ENCODE measurements around the gene EXOC2.

EXOC2 gene

DNA sequence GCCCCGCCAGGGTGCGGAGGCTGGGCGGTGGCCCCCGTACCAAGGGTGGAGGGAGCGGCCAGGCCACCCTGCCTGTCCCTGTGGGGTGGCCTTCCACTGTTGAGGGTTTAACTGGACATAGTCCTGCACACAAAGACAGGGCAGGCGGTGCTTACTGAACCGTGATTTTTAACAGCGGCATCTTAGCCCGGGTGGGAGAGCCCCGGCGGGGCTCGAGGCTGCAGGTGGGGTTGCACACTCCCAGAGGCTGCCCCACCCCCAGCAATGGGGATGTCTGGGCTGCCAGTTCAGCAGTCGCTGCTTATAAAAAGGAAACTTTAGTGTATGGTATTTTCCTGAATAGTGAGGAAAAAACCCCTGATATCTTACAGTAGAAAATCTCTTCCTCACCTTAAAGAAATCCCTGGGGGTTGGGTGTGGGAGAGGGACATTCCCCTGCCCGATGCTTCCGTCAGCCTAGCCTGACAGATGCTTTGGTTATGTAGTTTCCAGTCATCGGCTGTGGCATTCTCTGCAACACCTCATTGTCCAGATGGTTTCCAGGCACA, 222.0 kb downstream of the EXOC2 start:
- H2BK5ac ChIP-seq (ENCODE audit: low read length): no peak overlapping the region
- peak overlapping the region; percentile 84 for H3K18ac ChIP-seq (ENCODE audit: low read length)
- H4K8ac ChIP-seq (ENCODE audit: low read depth, low read length): no peak overlapping the region
- no peak overlapping the region for H2BK12ac ChIP-seq (ENCODE audit: low read length)
- peak overlapping the region; percentile 15 for H2BK15ac ChIP-seq (ENCODE audit: low read length)
- H3K4me2 ChIP-seq (ENCODE audit: insufficient read depth, low read length, poor library complexity, severe bottlenecking): no peak overlapping the region
- no CpG with 5 or more reads among the region's 16 CpGs for WGBS, 2 donors (ENCODE audit: extremely low coverage in 2 of 2, insufficient read length in 2 of 2, insufficient replicate concordance in 1 of 2)
- H3K9me3 ChIP-seq (replicated peaks in 1 of 2; ENCODE audit: control insufficient read depth in 2 of 2, insufficient read depth in 1 of 2, low read depth in 1 of 2, low read length in 2 of 2): no peaks in the 10 kb centered on the region
- no peaks in the 10 kb centered on the region for H3K36me3 ChIP-seq (replicated peaks in 1 of 2; ENCODE audit: control insufficient read depth in 2 of 2, insufficient read depth in 2 of 2, low read length in 2 of 2)
- H3K4ac ChIP-seq (ENCODE audit: low read length): no peak overlapping the region
- no peak overlapping the region for H3K14ac ChIP-seq (ENCODE audit: low read length)
- H3K4me1 ChIP-seq (ENCODE audit: control insufficient read depth in 2 of 2, insufficient read depth in 1 of 2, low read depth in 1 of 2, low read length in 2 of 2): peaks cover 8 to 13% of the 10 kb centered on the region in 2 donors
- H4K91ac ChIP-seq (ENCODE audit: low read depth, low read length, poor library complexity): no peak overlapping the region
- H3K27ac ChIP-seq (replicated peaks; ENCODE audit: low read length): no peak overlapping the region
- peak overlapping the region; percentile 21 for H2BK120ac ChIP-seq (ENCODE audit: low read depth, low read length)
- no peak overlapping the region for H3K4me3 ChIP-seq (ENCODE audit: low read length in 2 of 2)
- H2AK5ac ChIP-seq (ENCODE audit: low read depth, low read length): peak overlapping the region; percentile 79
- H3K79me1 ChIP-seq (ENCODE audit: low read depth, low read length): no peaks in the 10 kb centered on the region
- H3K27me3 ChIP-seq (ENCODE audit: control insufficient read depth in 3 of 3, insufficient read depth in 3 of 3, low read depth in 1 of 3, low read length in 3 of 3): no peaks in the 10 kb centered on the region
- no peak overlapping the region for H3K9ac ChIP-seq (ENCODE audit: low read depth, low read length, poor library complexity)
- H3K23ac ChIP-seq (ENCODE audit: low read depth, low read length, poor library complexity): peak overlapping the region; percentile 82
- no peak overlapping the region for H2AFZ ChIP-seq (ENCODE audit: low read length)
- DNase-seq (ENCODE audit: low spot score): no peak

DNA sequence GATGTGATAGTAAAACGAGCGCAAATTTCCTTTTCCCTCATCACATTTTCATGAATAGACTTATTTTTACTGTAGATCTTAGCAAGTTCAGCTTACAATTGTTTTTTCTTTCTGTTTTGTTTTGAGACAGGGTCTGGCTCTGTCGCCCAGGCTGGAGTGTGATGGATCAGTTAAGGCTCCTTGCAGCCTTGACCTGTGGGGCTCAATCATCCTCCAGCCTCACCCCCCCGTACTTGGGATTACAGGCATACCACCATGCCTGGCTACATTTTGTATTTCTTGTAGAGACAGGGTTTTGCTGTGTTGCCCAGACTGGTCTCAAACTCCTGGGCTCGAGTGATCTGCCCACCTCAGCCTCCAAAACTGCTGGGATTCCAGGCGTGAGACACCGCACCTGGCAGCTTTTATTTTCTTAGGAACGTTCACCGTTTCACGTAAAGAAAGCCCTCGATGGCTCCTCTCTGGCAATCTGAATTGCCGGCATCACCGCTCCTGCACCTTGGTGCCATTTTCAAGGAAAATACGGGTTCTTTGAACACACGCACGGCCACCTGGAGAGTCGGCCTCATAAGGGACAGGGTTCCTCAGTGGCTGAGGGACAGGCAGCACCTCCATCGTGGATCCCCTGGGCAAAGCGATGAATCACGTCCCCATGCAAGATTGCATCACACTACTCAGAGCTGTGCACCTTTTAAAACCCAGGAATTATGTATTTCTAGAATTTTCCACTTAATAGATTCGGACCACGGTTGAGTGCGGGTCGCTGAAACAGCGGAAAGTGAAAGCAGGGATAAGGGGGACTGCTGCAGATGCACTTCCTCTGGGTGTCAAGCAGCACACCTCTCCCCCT, 222.7 kb downstream of the EXOC2 start:
- H3K36me3 ChIP-seq (replicated peaks in 1 of 2; ENCODE audit: control insufficient read depth in 2 of 2, insufficient read depth in 2 of 2, low read length in 2 of 2): no peaks in the 10 kb centered on the region
- H2BK5ac ChIP-seq (ENCODE audit: low read length): no peak overlapping the region
- H4K91ac ChIP-seq (ENCODE audit: low read depth, low read length, poor library complexity): no peak overlapping the region
- H3K14ac ChIP-seq (ENCODE audit: low read length): no peak overlapping the region
- H3K9ac ChIP-seq (ENCODE audit: low read depth, low read length, poor library complexity): no peak overlapping the region
- H3K27ac ChIP-seq (replicated peaks; ENCODE audit: low read length): no peak overlapping the region
- no CpG with 5 or more reads among the region's 25 CpGs for WGBS, 2 donors (ENCODE audit: extremely low coverage in 2 of 2, insufficient read length in 2 of 2, insufficient replicate concordance in 1 of 2)
- no peak overlapping the region for H3K4ac ChIP-seq (ENCODE audit: low read length)
- H2AFZ ChIP-seq (ENCODE audit: low read length): no peak overlapping the region
- H2BK15ac ChIP-seq (ENCODE audit: low read length): no peak overlapping the region
- no peak overlapping the region for H4K8ac ChIP-seq (ENCODE audit: low read depth, low read length)
- no peaks in the 10 kb centered on the region for H3K9me3 ChIP-seq (replicated peaks in 1 of 2; ENCODE audit: control insufficient read depth in 2 of 2, insufficient read depth in 1 of 2, low read depth in 1 of 2, low read length in 2 of 2)
- no peak for DNase-seq (ENCODE audit: low spot score)
- no peak overlapping the region for H2AK5ac ChIP-seq (ENCODE audit: low read depth, low read length)
- no peak overlapping the region for H3K23ac ChIP-seq (ENCODE audit: low read depth, low read length, poor library complexity)
- no peak overlapping the region for H3K4me2 ChIP-seq (ENCODE audit: insufficient read depth, low read length, poor library complexity, severe bottlenecking)
- no peak overlapping the region for H2BK12ac ChIP-seq (ENCODE audit: low read length)
- H3K4me3 ChIP-seq (ENCODE audit: low read length in 2 of 2): no peak overlapping the region
- H3K4me1 ChIP-seq (ENCODE audit: control insufficient read depth in 2 of 2, insufficient read depth in 1 of 2, low read depth in 1 of 2, low read length in 2 of 2): peaks cover 7 to 9% of the 10 kb centered on the region in 2 donors
- H2BK120ac ChIP-seq (ENCODE audit: low read depth, low read length): peak overlapping the region; percentile 21
- no peaks in the 10 kb centered on the region for H3K27me3 ChIP-seq (ENCODE audit: control insufficient read depth in 3 of 3, insufficient read depth in 3 of 3, low read depth in 1 of 3, low read length in 3 of 3)
- no peaks in the 10 kb centered on the region for H3K79me1 ChIP-seq (ENCODE audit: low read depth, low read length)
- peak overlapping the region; percentile 84 for H3K18ac ChIP-seq (ENCODE audit: low read length)

DNA sequence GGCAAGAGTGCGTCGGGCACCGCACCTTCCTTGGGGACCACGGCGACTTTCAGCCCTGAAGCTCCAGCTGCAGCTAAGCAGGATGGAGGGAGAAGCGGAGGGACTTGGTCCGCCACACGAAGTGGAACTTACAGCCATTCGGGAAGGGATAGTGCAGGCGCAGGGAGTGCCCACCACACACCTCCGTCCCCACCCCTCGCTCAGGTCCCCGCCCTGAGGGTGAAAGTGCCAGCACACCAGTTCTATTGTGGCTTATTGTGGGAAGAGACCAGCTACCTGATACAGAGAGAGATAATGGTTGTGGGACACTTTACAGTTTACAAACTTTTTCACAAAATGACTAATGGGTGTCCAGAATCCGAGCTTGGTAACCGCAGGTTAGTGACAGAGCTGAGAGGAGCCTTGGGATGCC, 225.3 kb downstream of the EXOC2 start:
- no CpG with 5 or more reads among the region's 15 CpGs for WGBS, 2 donors (ENCODE audit: extremely low coverage in 2 of 2, insufficient read length in 2 of 2, insufficient replicate concordance in 1 of 2)
- DNase-seq (ENCODE audit: low spot score): no peak
- Histone ChIP-seq H3K9me3 (replicated peaks in 1 of 2; ENCODE audit: control insufficient read depth in 2 of 2, insufficient read depth in 1 of 2, low read depth in 1 of 2, low read length in 2 of 2) (peaks cover 0 to 1% of the 10 kb centered on the region in 2 donors), H2BK15ac (ENCODE audit: low read length) (peak overlapping the region; percentile 31), H3K4me1 (ENCODE audit: control insufficient read depth in 2 of 2, insufficient read depth in 1 of 2, low read depth in 1 of 2, low read length in 2 of 2) (peaks cover 2 to 3% of the 10 kb centered on the region in 2 donors), H3K79me1 (ENCODE audit: low read depth, low read length) (no peaks in the 10 kb centered on the region), H3K4ac (ENCODE audit: low read length) (no peak overlapping the region), H3K23ac (ENCODE audit: low read depth, low read length, poor library complexity) (no peak overlapping the region), H2AFZ (ENCODE audit: low read length) (no peak overlapping the region), H4K8ac (ENCODE audit: low read depth, low read length) (no peak overlapping the region), H3K27me3 (ENCODE audit: control insufficient read depth in 3 of 3, insufficient read depth in 3 of 3, low read depth in 1 of 3, low read length in 3 of 3) (peaks cover 0 to 3% (median 0%) of the 10 kb centered on the region in 3 experiments), H3K18ac (ENCODE audit: low read length) (no peak overlapping the region), H3K4me2 (ENCODE audit: insufficient read depth, low read length, poor library complexity, severe bottlenecking) (no peak overlapping the region), H3K36me3 (replicated peaks in 1 of 2; ENCODE audit: control insufficient read depth in 2 of 2, insufficient read depth in 2 of 2, low read length in 2 of 2) (no peaks in the 10 kb centered on the region), H2AK5ac (ENCODE audit: low read depth, low read length) (no peak overlapping the region), H2BK5ac (ENCODE audit: low read length) (no peak overlapping the region), H3K4me3 (ENCODE audit: low read length in 2 of 2) (no peak overlapping the region), H3K14ac (ENCODE audit: low read length) (no peak overlapping the region), H2BK12ac (ENCODE audit: low read length) (no peak overlapping the region), H3K27ac (replicated peaks; ENCODE audit: low read length) (no peak overlapping the region), H3K9ac (ENCODE audit: low read depth, low read length, poor library complexity) (no peak overlapping the region), H2BK120ac (ENCODE audit: low read depth, low read length) (no peak overlapping the region), H4K91ac (ENCODE audit: low read depth, low read length, poor library complexity) (peak overlapping the region; percentile 62)

DNA sequence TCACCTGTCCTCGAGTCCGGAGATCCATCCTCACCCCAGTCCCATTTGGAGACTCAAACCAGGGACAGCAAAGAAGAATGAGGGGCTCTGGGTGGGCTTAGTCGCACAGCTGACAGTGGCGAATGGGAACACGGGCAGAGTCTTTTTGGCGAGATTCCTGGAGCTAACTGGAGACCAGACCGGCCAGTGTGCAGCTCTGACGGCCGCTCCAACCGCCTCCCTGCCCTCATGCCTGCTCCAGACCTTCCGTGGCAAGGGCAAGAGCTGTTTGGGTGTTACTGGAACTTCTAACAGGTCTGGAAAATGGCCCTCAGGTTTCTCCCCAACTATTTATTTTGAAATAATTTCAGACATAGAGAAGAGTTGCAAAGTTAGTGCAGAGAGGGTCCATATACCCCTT, 225.8 kb downstream of the EXOC2 start:
- WGBS, 2 donors (ENCODE audit: extremely low coverage in 2 of 2, insufficient read length in 2 of 2, insufficient replicate concordance in 1 of 2): no CpG with 5 or more reads among the region's 11 CpGs
- Histone ChIP-seq H3K27me3 (ENCODE audit: control insufficient read depth in 3 of 3, insufficient read depth in 3 of 3, low read depth in 1 of 3, low read length in 3 of 3) (peaks cover 0 to 3% (median 0%) of the 10 kb centered on the region in 3 experiments), H3K79me1 (ENCODE audit: low read depth, low read length) (no peaks in the 10 kb centered on the region)

More for the DNA sequence above, 225.8 kb downstream of the EXOC2 start:
- Histone ChIP-seq H4K91ac (ENCODE audit: low read depth, low read length, poor library complexity) (no peak overlapping the region), H3K9me3 (replicated peaks in 1 of 2; ENCODE audit: control insufficient read depth in 2 of 2, insufficient read depth in 1 of 2, low read depth in 1 of 2, low read length in 2 of 2) (peaks cover 0 to 1% of the 10 kb centered on the region in 2 donors), H3K27ac (replicated peaks; ENCODE audit: low read length) (no peak overlapping the region), H3K4me2 (ENCODE audit: insufficient read depth, low read length, poor library complexity, severe bottlenecking) (no peak overlapping the region), H2AFZ (ENCODE audit: low read length) (no peak overlapping the region), H3K4me3 (ENCODE audit: low read length in 2 of 2) (no peak overlapping the region), H2BK120ac (ENCODE audit: low read depth, low read length) (no peak overlapping the region), H3K4ac (ENCODE audit: low read length) (no peak overlapping the region), H3K4me1 (ENCODE audit: control insufficient read depth in 2 of 2, insufficient read depth in 1 of 2, low read depth in 1 of 2, low read length in 2 of 2) (peaks cover 2 to 3% of the 10 kb centered on the region in 2 donors), H3K36me3 (replicated peaks in 1 of 2; ENCODE audit: control insufficient read depth in 2 of 2, insufficient read depth in 2 of 2, low read length in 2 of 2) (no peaks in the 10 kb centered on the region), H4K8ac (ENCODE audit: low read depth, low read length) (no peak overlapping the region), H2BK15ac (ENCODE audit: low read length) (no peak overlapping the region), H3K9ac (ENCODE audit: low read depth, low read length, poor library complexity) (no peak overlapping the region), H2AK5ac (ENCODE audit: low read depth, low read length) (no peak overlapping the region), H3K18ac (ENCODE audit: low read length) (no peak overlapping the region), H3K23ac (ENCODE audit: low read depth, low read length, poor library complexity) (no peak overlapping the region), H2BK12ac (ENCODE audit: low read length) (no peak overlapping the region), H3K14ac (ENCODE audit: low read length) (no peak overlapping the region), H2BK5ac (ENCODE audit: low read length) (no peak overlapping the region)
- DNase-seq (ENCODE audit: low spot score): no peak
